Stimulated activated CD8-positive, alpha-beta memory T cell treated with anti-CD3 and anti-CD28 coated beads, Interleukin-12 subunit alpha, Interleukin-12 subunit beta, amount 100 ng/mL, for 4 hours (primary cell): Measurements from ENCODE around the gene CFAP54.
"Not testable (repeated sequence)": the region's sequence is repeated elsewhere in the genome, so short reads cannot be mapped to it uniquely, and the experiment has no call there.

Experiments
- DNase-seq: peaks from one replicate; pipeline ENCODE4 v3.0.0-alpha.2; 2020; ENCODE audit warnings: low read depth

The CFAP54 gene

GRCh38 chr12:96516472-96517430, 27.4 kb downstream of the CFAP54 start:
- peak; percentile 64 for DNase-seq

- DNase-seq: no peak
Observed at GRCh38 chr12:96520767-96521166, 31.4 kb downstream of the CFAP54 start.

- DNase-seq: no peak
Observed at GRCh38 chr12:96521895-96522682, 32.7 kb downstream of the CFAP54 start.

- DNase-seq: no peak
Observed at GRCh38 chr12:96522690-96523089, 33.3 kb downstream of the CFAP54 start.

GRCh38 chr12:96526110-96526509, 36.7 kb downstream of the CFAP54 start:
- DNase-seq: no peak

GRCh38 chr12:96529912-96530311, 40.5 kb downstream of the CFAP54 start:
- DNase-seq: no peak

- no peak for DNase-seq
Observed at GRCh38 chr12:96534339-96534738, 45.0 kb downstream of the CFAP54 start.

GRCh38 chr12:96548384-96548783, 59.0 kb downstream of the CFAP54 start:
- DNase-seq: no peak

GRCh38 chr12:96549341-96549740, 60.0 kb downstream of the CFAP54 start:
- DNase-seq: no peak

GRCh38 chr12:96570579-96570978, 81.2 kb downstream of the CFAP54 start:
- no peak for DNase-seq

- DNase-seq: no peak
Observed at GRCh38 chr12:96571101-96571862, 81.9 kb downstream of the CFAP54 start.

GRCh38 chr12:96578526-96579125, 89.2 kb downstream of the CFAP54 start:
- DNase-seq: no peak

- no peak for DNase-seq
Observed at GRCh38 chr12:96585977-96586376, 96.6 kb downstream of the CFAP54 start.

GRCh38 chr12:96587691-96588090, 98.3 kb downstream of the CFAP54 start:
- no peak for DNase-seq

GRCh38 chr12:96590970-96591369, 101.6 kb downstream of the CFAP54 start:
- DNase-seq: no peak

GRCh38 chr12:96604374-96604773, 115.0 kb downstream of the CFAP54 start:
- DNase-seq: not testable (repeated sequence)

GRCh38 chr12:96605684-96606083, 116.3 kb downstream of the CFAP54 start:
- no peak for DNase-seq

- no peak for DNase-seq
Observed at GRCh38 chr12:96606134-96606533, 116.8 kb downstream of the CFAP54 start.

- no peak for DNase-seq
Observed at GRCh38 chr12:96606644-96607043, 117.3 kb downstream of the CFAP54 start.

GRCh38 chr12:96617178-96617577, 127.8 kb downstream of the CFAP54 start:
- DNase-seq: no peak

GRCh38 chr12:96623155-96623554, 133.8 kb downstream of the CFAP54 start:
- DNase-seq: no peak
